Fibroblast of pulmonary artery (primary cell): Measurements from ENCODE around the gene SMIM41.

Experiments used
- DNase-seq: peaks from one replicate; pipeline ENCODE4 v3.0.0-alpha.2; 2010; ENCODE audit warnings: low read depth
- H3K4me3 ChIP-seq: replicated peaks from 2 replicates; pipeline ENCODE4 v1.5.1; 2011; ENCODE audit warnings: low read depth, mild to moderate bottlenecking, control low read depth, low read length, moderate library complexity
- TF ChIP-seq, protein P1 (sequence below): IDR thresholded peaks from 2 replicates; pipeline ENCODE4 v1.5.1; 2011; ENCODE audit warnings: mild to moderate bottlenecking, control low read depth, low read length, inconsistent platforms; ENCODE audit errors: missing control alignments

SMIM41 gene

DNA sequence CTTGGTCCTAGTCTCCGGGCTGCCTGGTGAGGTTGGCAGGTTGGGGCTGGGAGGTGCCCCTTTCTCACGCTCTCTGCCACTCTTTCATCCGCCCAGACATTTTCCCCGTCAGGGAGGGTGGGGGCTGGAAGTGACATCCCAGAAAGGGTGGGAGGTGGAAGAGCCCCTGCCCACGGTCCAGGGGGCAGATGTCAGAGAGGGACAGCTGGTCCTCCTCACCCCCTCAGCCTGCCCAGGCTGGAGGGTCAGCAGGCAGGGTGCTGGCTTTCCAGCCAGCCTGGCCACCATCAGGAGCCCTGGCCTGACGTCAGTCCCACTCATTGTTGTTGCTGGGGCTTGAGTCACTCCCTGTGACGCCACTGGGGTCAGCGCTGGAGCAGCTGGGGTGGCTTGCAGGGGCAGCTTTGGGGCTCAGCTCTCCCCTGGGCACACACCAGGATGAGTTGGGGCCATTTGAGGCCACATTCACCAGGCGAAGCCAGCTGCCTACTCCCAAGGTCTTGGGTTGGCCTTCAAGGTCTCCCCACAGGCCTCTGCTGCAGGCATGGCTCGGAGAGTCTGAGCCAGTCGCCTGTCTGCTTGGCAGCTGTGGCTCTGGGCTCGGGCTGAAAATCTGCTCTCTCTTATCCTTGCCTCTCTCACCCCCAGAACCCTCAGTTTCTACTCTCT is 15.4 kb upstream of the SMIM41 start:
- H3K4me3 ChIP-seq: no peak overlapping the region
- TF ChIP-seq, protein P1, sequence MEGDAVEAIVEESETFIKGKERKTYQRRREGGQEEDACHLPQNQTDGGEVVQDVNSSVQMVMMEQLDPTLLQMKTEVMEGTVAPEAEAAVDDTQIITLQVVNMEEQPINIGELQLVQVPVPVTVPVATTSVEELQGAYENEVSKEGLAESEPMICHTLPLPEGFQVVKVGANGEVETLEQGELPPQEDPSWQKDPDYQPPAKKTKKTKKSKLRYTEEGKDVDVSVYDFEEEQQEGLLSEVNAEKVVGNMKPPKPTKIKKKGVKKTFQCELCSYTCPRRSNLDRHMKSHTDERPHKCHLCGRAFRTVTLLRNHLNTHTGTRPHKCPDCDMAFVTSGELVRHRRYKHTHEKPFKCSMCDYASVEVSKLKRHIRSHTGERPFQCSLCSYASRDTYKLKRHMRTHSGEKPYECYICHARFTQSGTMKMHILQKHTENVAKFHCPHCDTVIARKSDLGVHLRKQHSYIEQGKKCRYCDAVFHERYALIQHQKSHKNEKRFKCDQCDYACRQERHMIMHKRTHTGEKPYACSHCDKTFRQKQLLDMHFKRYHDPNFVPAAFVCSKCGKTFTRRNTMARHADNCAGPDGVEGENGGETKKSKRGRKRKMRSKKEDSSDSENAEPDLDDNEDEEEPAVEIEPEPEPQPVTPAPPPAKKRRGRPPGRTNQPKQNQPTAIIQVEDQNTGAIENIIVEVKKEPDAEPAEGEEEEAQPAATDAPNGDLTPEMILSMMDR: no peak
- DNase-seq: peak; percentile 93

DNA sequence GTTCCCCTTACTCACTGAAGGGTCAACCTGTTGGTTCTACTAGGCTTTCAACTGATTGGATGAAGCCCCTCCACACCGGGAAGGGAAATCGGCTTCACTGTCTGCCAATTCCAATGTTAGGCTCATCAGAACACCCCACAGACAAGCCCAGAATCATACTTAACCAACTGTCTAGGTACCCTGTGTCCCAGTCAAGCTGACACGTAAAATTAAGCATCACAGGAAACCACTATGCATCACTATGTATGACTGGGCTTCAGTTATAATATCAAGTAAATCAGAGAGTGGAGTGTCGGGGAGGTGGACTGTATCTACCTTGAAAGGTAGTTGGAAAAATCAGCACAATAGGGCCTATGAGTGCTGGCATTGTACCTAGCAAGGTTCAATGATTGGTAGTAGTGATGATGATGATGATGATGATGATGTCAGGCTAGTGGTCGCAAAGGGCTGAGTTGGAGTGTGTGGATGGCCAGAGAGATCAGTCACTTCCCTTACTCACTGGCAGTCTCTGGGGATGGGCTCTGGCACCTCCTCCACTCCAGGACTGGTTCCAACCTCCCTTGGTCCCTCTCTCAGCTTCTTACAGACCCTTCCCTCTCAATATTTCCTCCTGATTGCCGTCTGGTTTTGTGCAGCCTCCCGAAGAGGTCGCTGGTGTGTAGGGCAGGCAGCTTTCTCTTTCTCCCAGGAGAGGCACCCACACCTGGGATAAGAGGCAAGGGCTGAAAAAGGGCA is 13.0 kb upstream of the SMIM41 start:
- no peak for DNase-seq
- H3K4me3 ChIP-seq: no peak overlapping the region
- TF ChIP-seq, protein P1: no peak

DNA sequence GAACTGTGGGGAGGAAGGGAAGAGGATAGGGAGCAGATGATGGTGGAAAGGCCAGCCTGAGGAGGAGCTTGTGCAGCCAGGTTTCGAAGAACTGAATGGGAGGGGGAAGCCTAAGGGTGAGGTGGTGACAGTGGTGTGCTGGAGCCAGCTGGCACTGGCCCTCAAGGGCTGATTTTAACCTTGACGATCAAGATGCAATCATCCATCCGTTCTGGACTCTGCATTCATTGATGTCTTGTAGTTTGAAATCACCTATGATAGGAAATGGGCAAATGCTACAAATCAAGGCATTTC is 12.5 kb upstream of the SMIM41 start:
- TF ChIP-seq, protein P1: no peak
- DNase-seq: no peak
- H3K4me3 ChIP-seq: no peak overlapping the region

DNA sequence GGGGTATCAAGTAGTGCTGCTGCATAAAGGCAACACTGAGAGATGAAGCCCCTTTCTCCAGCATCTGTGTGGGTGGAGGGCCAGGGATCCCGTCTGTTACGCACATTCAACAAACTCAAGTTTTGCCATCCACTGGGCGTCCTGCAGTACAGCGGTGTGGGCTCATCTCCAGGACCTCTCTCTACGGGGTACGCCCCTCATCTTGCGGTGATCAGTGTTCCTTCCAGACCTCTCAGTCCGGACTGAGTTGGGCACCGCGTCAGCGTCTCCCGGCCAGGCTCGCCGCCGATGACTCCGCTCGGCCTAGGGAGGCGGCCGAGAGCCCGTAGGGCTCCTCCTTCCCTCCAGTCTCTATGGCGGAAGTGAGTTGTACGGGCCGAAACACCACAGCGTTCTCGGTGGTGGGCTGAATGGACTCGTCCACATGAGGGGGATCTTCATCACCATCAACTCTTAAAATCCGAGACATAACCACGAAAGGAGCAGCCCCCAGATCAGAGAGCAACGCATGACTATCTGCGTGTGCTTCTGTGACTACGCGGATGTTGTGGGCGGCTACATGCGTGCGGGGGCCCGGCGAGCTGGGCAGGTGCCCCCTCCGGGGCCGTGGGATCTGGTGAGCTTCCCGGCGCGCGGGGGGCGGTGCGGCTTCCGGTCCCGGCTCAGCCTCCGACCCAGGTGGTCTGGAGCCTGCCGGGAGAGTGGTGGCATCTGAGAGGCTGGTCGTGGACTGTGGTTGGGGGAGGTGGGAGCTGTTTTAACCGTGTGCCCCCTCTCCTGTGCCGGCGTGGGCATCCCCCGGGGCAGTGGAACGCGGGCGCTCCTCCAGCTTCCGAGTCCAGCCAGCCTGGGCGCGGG is 9.9 kb upstream of the SMIM41 start, which contains the start of gene ATG101:
ATG101 (plus strand) TSS at position 652 of the 858 bp plus-strand sequence. CDS start 3,673 bp downstream, outside the sequence.
- DNase-seq: peak; percentile 97
- peak within 1 kb of the TSS; percentile 99 for H3K4me3 ChIP-seq
- TF ChIP-seq, protein P1: peak; percentile 68

DNA sequence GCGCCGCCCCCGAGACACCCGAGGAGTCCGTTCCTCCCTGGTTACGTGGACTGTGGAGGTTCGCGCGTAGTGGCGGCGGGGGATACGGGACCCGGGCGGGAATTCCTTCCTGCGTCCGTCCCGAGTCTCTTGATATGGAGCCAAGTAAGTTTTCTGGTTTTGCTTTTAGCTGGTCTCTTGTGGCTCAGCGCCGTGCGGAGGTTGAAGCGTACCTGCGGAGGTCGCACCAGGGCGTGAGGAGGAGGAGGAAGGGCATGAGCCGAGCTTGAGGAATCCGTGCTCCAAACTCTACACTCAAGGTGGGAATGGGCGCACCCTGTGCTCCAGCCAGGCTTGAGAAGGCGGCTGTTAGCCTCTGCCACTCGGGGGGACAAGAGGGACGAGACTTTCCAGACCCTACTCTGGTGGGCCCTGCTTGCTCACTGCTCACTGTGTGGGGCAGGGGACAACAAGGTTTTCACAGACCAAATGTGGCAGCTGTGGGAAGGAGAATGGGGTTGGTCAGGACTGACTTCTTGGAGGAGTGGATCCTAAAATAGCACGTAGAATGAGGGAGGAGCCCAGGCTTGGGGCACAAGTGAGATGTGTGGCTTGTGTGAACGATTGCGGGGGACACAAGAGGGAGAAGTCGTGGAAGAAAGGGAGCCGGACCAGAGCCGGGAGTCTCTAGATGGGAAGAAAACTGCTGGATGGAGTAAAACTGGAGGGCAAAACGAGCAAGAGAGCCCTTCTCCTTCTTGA is 9.1 kb upstream of the SMIM41 start:
- no peak for DNase-seq
- TF ChIP-seq, protein P1: no peak
- peak overlapping the region; percentile 99 for H3K4me3 ChIP-seq

DNA sequence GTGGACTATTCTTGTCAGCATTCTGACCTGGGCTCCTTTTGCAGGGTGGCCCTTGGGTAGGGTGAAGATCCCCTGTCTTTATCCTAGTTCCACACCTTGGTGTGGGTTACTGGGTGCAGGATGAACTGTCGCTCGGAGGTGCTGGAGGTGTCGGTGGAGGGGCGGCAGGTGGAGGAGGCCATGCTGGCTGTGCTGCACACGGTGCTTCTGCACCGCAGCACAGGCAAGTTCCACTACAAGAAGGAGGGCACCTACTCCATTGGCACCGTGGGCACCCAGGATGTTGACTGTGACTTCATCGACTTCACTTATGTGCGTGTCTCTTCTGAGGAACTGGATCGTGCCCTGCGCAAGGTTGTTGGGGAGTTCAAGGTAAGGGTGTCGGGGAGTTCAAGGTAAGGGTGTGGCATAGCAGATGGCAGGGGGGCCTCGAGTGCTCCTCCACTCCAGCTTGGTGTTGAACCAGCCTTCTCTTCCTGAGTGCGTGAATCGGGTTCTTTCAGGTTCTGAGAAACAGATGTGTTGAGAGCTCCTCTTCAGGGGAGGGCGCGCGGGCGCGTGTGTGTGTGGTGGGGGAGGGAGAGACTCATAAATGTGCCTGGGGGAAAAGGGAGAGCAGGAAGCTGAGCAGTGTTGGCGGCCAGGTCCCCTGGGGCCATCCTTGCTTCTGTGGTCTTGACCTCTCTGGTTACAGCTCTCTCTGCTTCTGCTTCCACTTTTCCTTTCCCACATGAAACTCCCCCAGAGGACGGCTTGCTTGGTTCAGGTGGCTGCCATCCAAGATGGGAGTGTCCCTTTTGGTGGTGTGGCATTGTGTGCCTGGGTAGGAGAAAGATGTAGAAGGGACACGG is 5.7 kb upstream of the SMIM41 start:
- peak; percentile 49 for DNase-seq
- TF ChIP-seq, protein P1: no peak
- no peak overlapping the region for H3K4me3 ChIP-seq
